Stimulated activated naive CD4-positive, alpha-beta T cell (primary cell): ENCODE measurements around the gene TGFBR2.
"Not testable (repeated sequence)": the region's sequence is repeated elsewhere in the genome, so short reads cannot be mapped to it uniquely, and the experiment has no call there.

Experiments used
- DNase-seq, 6 experiments: peaks; one replicate each; lab custom pipeline; 2025; lab: John Stamatoyannopoulos, UW

Gene TGFBR2

GRCh38 chr3:30619318-30619717 is 12.9 kb downstream of the TGFBR2 start:
- DNase-seq = no peak

GRCh38 chr3:30620402-30621360 is 14.3 kb downstream of the TGFBR2 start:
- DNase-seq = no peak

GRCh38 chr3:30621576-30621975 is 15.2 kb downstream of the TGFBR2 start:
- no peak for DNase-seq

GRCh38 chr3:30622047-30622545 is 15.7 kb downstream of the TGFBR2 start:
- no peak for DNase-seq

- DNase-seq = no peak
These were observed 16.4 kb downstream of the TGFBR2 start for GRCh38 chr3:30622790-30623189.

GRCh38 chr3:30623351-30623750 is 16.9 kb downstream of the TGFBR2 start:
- DNase-seq = no peak

- not testable (repeated sequence) for DNase-seq
These were observed 18.1 kb downstream of the TGFBR2 start for GRCh38 chr3:30624480-30624879.

- no peak for DNase-seq
These were observed 19.4 kb downstream of the TGFBR2 start for GRCh38 chr3:30625541-30626438.

- no peak for DNase-seq
These were observed 20.2 kb downstream of the TGFBR2 start for GRCh38 chr3:30626443-30627180.

GRCh38 chr3:30628205-30628900 is 22.0 kb downstream of the TGFBR2 start:
- peak in 2 of 6 experiments; percentile 27 to 61 for DNase-seq

- peak in 2 of 6 experiments; percentile 49 to 55 for DNase-seq
These were observed 22.6 kb downstream of the TGFBR2 start for GRCh38 chr3:30628901-30629590.

- no peak for DNase-seq
These were observed 23.3 kb downstream of the TGFBR2 start for GRCh38 chr3:30629746-30630145.

GRCh38 chr3:30630238-30631030 is 24.0 kb downstream of the TGFBR2 start:
- DNase-seq = no peak

GRCh38 chr3:30631243-30631904 is 25.0 kb downstream of the TGFBR2 start:
- peak in 5 of 6 experiments; percentile 15 to 84 (median 77) for DNase-seq

GRCh38 chr3:30632065-30632464 is 25.7 kb downstream of the TGFBR2 start:
- no peak for DNase-seq

- DNase-seq = no peak
These were observed 26.1 kb downstream of the TGFBR2 start for GRCh38 chr3:30632521-30632920.

- DNase-seq = no peak
These were observed 27.3 kb downstream of the TGFBR2 start for GRCh38 chr3:30633718-30634117.

- DNase-seq = no peak
These were observed 28.6 kb downstream of the TGFBR2 start for GRCh38 chr3:30634761-30635735.
